HEK293 (cell line): Measurements from ENCODE around the gene RHBDD1.

Experiments
- CTCF ChIA-PET: fragments of 350-600 bp; formaldehyde crosslinking; extraction: SDS; loops from one replicate; lab custom pipeline; 2021; ENCODE audit warnings: antibody characterized with exemption; lab: Yijun Ruan, JAX
- POLR2A ChIA-PET: fragments of 300-600 bp; formaldehyde crosslinking; extraction: SDS; loops from one replicate; lab custom pipeline; 2020; ENCODE audit warnings: antibody characterized with exemption, inconsistent platforms; lab: Yijun Ruan, JAX
- H3K27ac ChIP-seq: fragments of 200-500 bp; sonication (Bioruptor generic); 2 replicates; pipeline ENCODE4 v1.5.1; 2014; ENCODE audit warnings: low read depth, low read length, control low read depth, inconsistent platforms; ENCODE audit errors: extremely low read depth
- H3K36me3 ChIP-seq, 2 experiments: fragments of 200-500 bp in 1 of 2; sonication (Bioruptor generic) in 1 of 2; 1 replicate in 1 of 2; 2 replicates in 1 of 2; pipeline ENCODE4 v1.5.1; 2014 to 2017; ENCODE audit warnings: inconsistent platforms in 2 of 2, low read length in 2 of 2; ENCODE audit not compliant: control insufficient read depth in 2 of 2, insufficient read depth in 1 of 2
- H3K4me1 ChIP-seq: fragments of 200-500 bp; sonication (Bioruptor generic); 2 replicates; pipeline ENCODE4 v1.5.1; 2014; ENCODE audit warnings: mild to moderate bottlenecking, low read length, inconsistent platforms; ENCODE audit not compliant: control insufficient read depth, insufficient read depth
- H3K4me3 ChIP-seq: 2 replicates; pipeline ENCODE4 v1.5.1; 2011; ENCODE audit warnings: low read depth, mild to moderate bottlenecking, control low read depth, low read length, moderate library complexity
- H3K9me3 ChIP-seq: fragments of 200-500 bp; sonication (Bioruptor generic); 2 replicates; pipeline ENCODE4 v1.5.1; 2014; ENCODE audit warnings: low read depth, low read length, inconsistent platforms; ENCODE audit not compliant: control insufficient read depth, insufficient read depth
- BCL11A ChIP-seq: fragments of 450-650 bp; formaldehyde crosslinking; IDR thresholded peaks from 2 replicates; pipeline ENCODE4 v1.5.1; 2016; ENCODE audit warnings: low read depth, missing biosample characterization, missing genetic modification characterization
- HOXD13 ChIP-seq: sonication (generic); formaldehyde crosslinking; IDR thresholded peaks from 2 replicates; pipeline ENCODE4 v1.8.0; 2022; ENCODE audit warnings: missing genetic modification reagents, borderline replicate concordance
- IKZF3 ChIP-seq: fragments of 450-650 bp; IDR thresholded peaks from 2 replicates; pipeline ENCODE4 v1.5.0; 2018; ENCODE audit warnings: missing biosample characterization, mild to moderate bottlenecking, missing genetic modification characterization, moderate library complexity
- KLF9 ChIP-seq: fragments of 450-650 bp; formaldehyde crosslinking; IDR thresholded peaks from 2 replicates; pipeline ENCODE4 v1.5.1; 2016; ENCODE audit warnings: missing biosample characterization, missing genetic modification characterization, low read depth
- ZBTB17 ChIP-seq: fragments of 450-650 bp; formaldehyde crosslinking; IDR thresholded peaks from 2 replicates; pipeline ENCODE4 v1.5.1; 2016; ENCODE audit warnings: missing biosample characterization, missing genetic modification characterization
- ZEB2 ChIP-seq: fragments of 450-650 bp; formaldehyde crosslinking; IDR thresholded peaks from 2 replicates; pipeline ENCODE4 v1.5.1; 2016; ENCODE audit warnings: missing biosample characterization, missing genetic modification characterization
- ZIC2 ChIP-seq: fragments of 450-650 bp; formaldehyde crosslinking; IDR thresholded peaks from 2 replicates; pipeline ENCODE4 v1.5.1; 2016; ENCODE audit warnings: missing biosample characterization, missing genetic modification characterization
- ZNF133 ChIP-seq: fragments of 450-650 bp; formaldehyde crosslinking; IDR thresholded peaks from 2 replicates; pipeline ENCODE4 v1.5.1; 2016; ENCODE audit warnings: missing biosample characterization, missing genetic modification characterization
- ZNF146 ChIP-seq: fragments of 450-650 bp; formaldehyde crosslinking; IDR thresholded peaks from 2 replicates; pipeline ENCODE4 v1.5.1; 2016; ENCODE audit warnings: missing biosample characterization, missing genetic modification characterization
- ZNF157 ChIP-seq: fragments of 450-650 bp; formaldehyde crosslinking; IDR thresholded peaks from 2 replicates; pipeline ENCODE4 v1.5.1; 2016; ENCODE audit warnings: missing biosample characterization, missing genetic modification characterization
- ZNF16 ChIP-seq: fragments of 450-650 bp; formaldehyde crosslinking; IDR thresholded peaks from 2 replicates; pipeline ENCODE4 v1.5.1; 2016; ENCODE audit warnings: low read depth, missing biosample characterization, missing genetic modification characterization
- ZNF214 ChIP-seq: fragments of 450-650 bp; formaldehyde crosslinking; IDR thresholded peaks from 2 replicates; pipeline ENCODE4 v1.5.1; 2017; ENCODE audit warnings: missing biosample characterization, mild to moderate bottlenecking, missing genetic modification characterization, borderline replicate concordance
- ZNF302 ChIP-seq: fragments of 450-650 bp; formaldehyde crosslinking; IDR thresholded peaks from 2 replicates; pipeline ENCODE4 v1.5.1; 2016; ENCODE audit warnings: missing biosample characterization, missing genetic modification characterization, low read depth
- ZNF341 ChIP-seq: fragments of 450-650 bp; formaldehyde crosslinking; IDR thresholded peaks from 2 replicates; pipeline ENCODE4; 2016; ENCODE audit warnings: low read depth, missing biosample characterization, missing genetic modification characterization
- ZNF433 ChIP-seq: fragments of 450-650 bp; formaldehyde crosslinking; IDR thresholded peaks from 2 replicates; pipeline ENCODE4 v1.5.1; 2016; ENCODE audit warnings: missing biosample characterization, missing genetic modification characterization, low read depth
- ZNF560 ChIP-seq: fragments of 450-650 bp; formaldehyde crosslinking; IDR thresholded peaks from 2 replicates; pipeline ENCODE4 v1.5.1; 2017; ENCODE audit warnings: missing biosample characterization, missing genetic modification characterization, borderline replicate concordance
- ZNF768 ChIP-seq: fragments of 450-650 bp; formaldehyde crosslinking; IDR thresholded peaks from 2 replicates; pipeline ENCODE4 v1.5.1; 2018; ENCODE audit warnings: missing biosample characterization, mild to moderate bottlenecking, missing genetic modification characterization
- TF ChIP-seq, protein P1 (sequence below): fragments of 450-650 bp; formaldehyde crosslinking; IDR thresholded peaks from 2 replicates; pipeline ENCODE4 v1.5.1; 2017; ENCODE audit warnings: missing biosample characterization, missing genetic modification characterization
- TF ChIP-seq, protein P2 (sequence below): sonication (generic); formaldehyde crosslinking; IDR thresholded peaks from 2 replicates; pipeline ENCODE4 v1.8.1; 2022; ENCODE audit warnings: mild to moderate bottlenecking, moderate library complexity, missing genetic modification reagents
- TF ChIP-seq, protein P3 (sequence below): IDR thresholded peaks from 2 replicates; pipeline ENCODE4 v1.6.1; 2011; ENCODE audit warnings: mild to moderate bottlenecking, low read depth, low read length, borderline replicate concordance
- TF ChIP-seq, protein P4 (sequence below): fragments of 450-650 bp; formaldehyde crosslinking; optimal IDR thresholded peaks from 2 replicates; pipeline ENCODE3; 2016; ENCODE audit warnings: missing biosample characterization, mild to moderate bottlenecking, missing genetic modification characterization

The RHBDD1 gene

DNA sequence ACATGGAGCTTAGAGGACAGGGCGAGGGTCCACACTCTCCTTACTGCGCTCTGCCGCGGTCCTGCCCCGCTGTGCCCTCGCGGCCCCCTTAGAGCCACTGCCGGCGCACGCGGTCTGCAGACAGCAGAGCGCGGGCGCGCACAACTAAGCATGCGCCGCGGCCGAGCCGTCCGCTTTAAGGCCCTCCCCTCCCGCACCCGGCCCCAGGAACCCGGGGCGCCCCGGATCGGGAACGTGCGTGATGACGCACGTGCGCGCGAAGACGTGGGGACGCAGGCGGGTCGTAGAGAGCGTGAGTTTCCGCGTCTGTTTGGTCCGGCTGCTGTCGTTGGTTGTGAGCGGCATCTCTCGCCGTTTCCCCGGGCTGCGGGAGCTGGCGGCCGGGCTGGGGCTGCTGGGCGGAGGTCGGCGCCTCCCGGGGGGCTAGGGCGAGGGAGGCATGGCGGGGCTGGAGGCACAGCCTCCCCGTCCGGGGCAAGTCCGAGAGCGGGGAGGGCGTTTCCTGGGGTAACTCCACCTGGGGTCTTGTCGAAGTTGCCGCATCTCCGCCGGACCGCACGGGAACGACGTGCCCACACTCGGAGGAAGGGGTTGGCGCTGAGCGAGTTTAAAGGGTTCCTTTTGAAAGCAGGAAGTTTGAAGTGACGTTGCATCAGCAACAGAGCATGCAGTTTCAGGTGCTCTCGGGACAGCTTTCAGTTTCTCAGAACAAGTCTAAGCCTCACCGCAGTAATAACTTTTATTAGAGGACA lies at the start of gene RHBDD1 (continued):
- TF ChIP-seq ZEB2, result peak; percentile 57; the same call in 1 of the 2 replicates
- TF ChIP-seq, protein P1, sequence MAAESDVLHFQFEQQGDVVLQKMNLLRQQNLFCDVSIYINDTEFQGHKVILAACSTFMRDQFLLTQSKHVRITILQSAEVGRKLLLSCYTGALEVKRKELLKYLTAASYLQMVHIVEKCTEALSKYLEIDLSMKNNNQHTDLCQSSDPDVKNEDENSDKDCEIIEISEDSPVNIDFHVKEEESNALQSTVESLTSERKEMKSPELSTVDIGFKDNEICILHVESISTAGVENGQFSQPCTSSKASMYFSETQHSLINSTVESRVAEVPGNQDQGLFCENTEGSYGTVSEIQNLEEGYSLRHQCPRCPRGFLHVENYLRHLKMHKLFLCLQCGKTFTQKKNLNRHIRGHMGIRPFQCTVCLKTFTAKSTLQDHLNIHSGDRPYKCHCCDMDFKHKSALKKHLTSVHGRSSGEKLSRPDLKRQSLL (tag by site-specific recombination), result no peak
- peak; percentile 62 for TF ChIP-seq ZBTB17 (tag by site-specific recombination)
- TF ChIP-seq BCL11A (tag by site-specific recombination), result no peak

DNA sequence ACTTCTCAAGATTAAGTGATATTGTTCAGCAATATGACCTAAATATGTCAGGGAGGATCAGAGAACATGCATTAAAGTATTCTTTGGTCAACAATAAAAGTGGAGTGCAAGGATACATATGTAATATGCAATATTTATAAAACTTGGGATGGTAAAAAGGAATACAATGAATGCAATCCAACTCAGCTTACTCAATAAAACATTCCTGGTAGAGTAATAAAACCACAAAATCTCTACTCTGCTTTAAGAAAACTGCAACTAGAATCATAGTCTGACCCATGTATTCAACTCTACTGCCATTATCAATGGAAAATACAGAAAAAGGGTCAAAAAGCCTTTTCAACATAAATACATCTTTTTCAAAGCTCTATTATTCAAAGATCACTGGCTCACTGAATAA lies 47.8 kb upstream of the RHBDD1 start:
- POLR2A ChIA-PET, result no interaction called here
- TF ChIP-seq ZNF146 (tag by site-specific recombination), result no peak
- no peak for TF ChIP-seq ZNF560 (tag by site-specific recombination)
- no peak for TF ChIP-seq ZNF133 (tag by site-specific recombination)
- no peak for TF ChIP-seq ZNF341 (tag by site-specific recombination)
- TF ChIP-seq IKZF3, result no peak
- TF ChIP-seq BCL11A (tag by site-specific recombination), result no peak
- no peak for TF ChIP-seq ZNF768
- TF ChIP-seq, protein P2, sequence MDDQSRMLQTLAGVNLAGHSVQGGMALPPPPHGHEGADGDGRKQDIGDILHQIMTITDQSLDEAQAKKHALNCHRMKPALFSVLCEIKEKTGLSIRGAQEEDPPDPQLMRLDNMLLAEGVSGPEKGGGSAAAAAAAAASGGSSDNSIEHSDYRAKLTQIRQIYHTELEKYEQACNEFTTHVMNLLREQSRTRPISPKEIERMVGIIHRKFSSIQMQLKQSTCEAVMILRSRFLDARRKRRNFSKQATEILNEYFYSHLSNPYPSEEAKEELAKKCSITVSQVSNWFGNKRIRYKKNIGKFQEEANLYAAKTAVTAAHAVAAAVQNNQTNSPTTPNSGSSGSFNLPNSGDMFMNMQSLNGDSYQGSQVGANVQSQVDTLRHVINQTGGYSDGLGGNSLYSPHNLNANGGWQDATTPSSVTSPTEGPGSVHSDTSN (CRISPR knock-in tag), result no peak
- TF ChIP-seq, protein P3, sequence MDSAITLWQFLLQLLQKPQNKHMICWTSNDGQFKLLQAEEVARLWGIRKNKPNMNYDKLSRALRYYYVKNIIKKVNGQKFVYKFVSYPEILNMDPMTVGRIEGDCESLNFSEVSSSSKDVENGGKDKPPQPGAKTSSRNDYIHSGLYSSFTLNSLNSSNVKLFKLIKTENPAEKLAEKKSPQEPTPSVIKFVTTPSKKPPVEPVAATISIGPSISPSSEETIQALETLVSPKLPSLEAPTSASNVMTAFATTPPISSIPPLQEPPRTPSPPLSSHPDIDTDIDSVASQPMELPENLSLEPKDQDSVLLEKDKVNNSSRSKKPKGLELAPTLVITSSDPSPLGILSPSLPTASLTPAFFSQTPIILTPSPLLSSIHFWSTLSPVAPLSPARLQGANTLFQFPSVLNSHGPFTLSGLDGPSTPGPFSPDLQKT, result no peak
- no peak for TF ChIP-seq ZNF433 (tag by site-specific recombination)
- TF ChIP-seq, protein P4, sequence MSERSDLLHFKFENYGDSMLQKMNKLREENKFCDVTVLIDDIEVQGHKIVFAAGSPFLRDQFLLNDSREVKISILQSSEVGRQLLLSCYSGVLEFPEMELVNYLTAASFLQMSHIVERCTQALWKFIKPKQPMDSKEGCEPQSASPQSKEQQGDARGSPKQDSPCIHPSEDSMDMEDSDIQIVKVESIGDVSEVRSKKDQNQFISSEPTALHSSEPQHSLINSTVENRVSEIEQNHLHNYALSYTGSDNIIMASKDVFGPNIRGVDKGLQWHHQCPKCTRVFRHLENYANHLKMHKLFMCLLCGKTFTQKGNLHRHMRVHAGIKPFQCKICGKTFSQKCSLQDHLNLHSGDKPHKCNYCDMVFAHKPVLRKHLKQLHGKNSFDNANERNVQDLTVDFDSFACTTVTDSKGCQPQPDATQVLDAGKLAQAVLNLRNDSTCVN (tag by site-specific recombination), result no peak
- TF ChIP-seq ZNF16 (tag by site-specific recombination), result no peak
- TF ChIP-seq ZNF157 (tag by site-specific recombination), result no peak
- no peak for TF ChIP-seq ZNF214 (tag by site-specific recombination)
- TF ChIP-seq KLF9 (tag by site-specific recombination), result no peak
- TF ChIP-seq ZIC2 (tag by site-specific recombination), result no peak
- TF ChIP-seq ZNF302 (tag by site-specific recombination), result no peak
- no peak for TF ChIP-seq HOXD13
- CTCF ChIA-PET, result interaction anchor here (0.6 to 0.7 kb wide), 2 partner anchors 31 to 1123 kb away, joined by 3 read pairs; no protein-coding TSS in a partner anchor

More for the DNA sequence above, 47.8 kb upstream of the RHBDD1 start:
- Histone ChIP-seq H3K9me3 (no peaks in the 10 kb centered on the region; the same call in 1 of the 2 replicates), H3K4me1 (peaks cover 8% of the 10 kb centered on the region), H3K27ac (no peak overlapping the region), H3K4me3 (no peak overlapping the region), H3K36me3 (no peaks in the 10 kb centered on the region; a peak in 1 of 3 replicates)
